ENCODE results near the gene SUV39H1.

DNA sequence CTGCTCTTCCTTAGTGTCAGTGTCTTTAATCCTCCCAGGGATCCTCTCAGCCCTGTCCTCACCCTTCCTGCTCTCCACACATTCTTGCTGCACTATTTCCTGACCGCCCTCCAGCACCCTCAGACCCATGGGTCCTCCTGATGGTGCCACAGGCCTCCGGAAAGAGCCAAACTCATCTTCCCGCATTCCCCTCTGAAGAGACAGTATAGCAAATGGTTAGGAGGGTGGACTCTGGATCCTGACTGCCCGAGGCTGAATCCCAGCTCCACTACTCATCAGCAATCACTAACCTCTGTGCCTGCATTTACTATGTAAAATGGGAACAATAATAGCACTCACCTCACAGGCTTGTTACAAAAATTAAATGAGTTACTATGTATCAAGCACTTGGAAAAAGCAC, 6.2 kb downstream of the SUV39H1 start:
- TF ChIP-seq, protein P1, sequence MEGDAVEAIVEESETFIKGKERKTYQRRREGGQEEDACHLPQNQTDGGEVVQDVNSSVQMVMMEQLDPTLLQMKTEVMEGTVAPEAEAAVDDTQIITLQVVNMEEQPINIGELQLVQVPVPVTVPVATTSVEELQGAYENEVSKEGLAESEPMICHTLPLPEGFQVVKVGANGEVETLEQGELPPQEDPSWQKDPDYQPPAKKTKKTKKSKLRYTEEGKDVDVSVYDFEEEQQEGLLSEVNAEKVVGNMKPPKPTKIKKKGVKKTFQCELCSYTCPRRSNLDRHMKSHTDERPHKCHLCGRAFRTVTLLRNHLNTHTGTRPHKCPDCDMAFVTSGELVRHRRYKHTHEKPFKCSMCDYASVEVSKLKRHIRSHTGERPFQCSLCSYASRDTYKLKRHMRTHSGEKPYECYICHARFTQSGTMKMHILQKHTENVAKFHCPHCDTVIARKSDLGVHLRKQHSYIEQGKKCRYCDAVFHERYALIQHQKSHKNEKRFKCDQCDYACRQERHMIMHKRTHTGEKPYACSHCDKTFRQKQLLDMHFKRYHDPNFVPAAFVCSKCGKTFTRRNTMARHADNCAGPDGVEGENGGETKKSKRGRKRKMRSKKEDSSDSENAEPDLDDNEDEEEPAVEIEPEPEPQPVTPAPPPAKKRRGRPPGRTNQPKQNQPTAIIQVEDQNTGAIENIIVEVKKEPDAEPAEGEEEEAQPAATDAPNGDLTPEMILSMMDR (conservative IDR thresholded peaks at IDR 0.05; ENCODE audit: low read length), result no peak
- no peak for TF ChIP-seq EZH2phosphoT487 (IDR thresholded peaks at IDR 0.05; ENCODE audit: borderline replicate concordance)
